ENCODE measurements around the gene SMYD3.

- no peak for TF ChIP-seq CTCF (IDR thresholded peaks at IDR 0.05)
- TF ChIP-seq POLR2A (IDR thresholded peaks at IDR 0.05) = no peak
Measured at GRCh38 chr1:246159279-246160227, 347.5 kb downstream of the SMYD3 start.

All from adrenal gland (tissue), 5 donors.